Umbilical cord (tissue), 2 donors: ENCODE data around the gene H1-8. TPM values are rescaled to one million over a fixed set of nuclear protein-coding genes. Genes with fewer than 3 reads are reported as not detected.
"Not testable (repeated sequence)": the region's sequence is repeated elsewhere in the genome, so short reads cannot be mapped to it uniquely, and the experiment has no call there.

ENCODE experiments used
- DNase-seq: peaks from one replicate; pipeline ENCODE4 v3.0.0-alpha.2; 2015; ENCODE audit warnings: low spot score
- total RNA-seq: library from RNA; depleted of rRNA; stranded (reverse); fragments of >200 nt; gene quantifications from one replicate; pipeline ENCODE4 v1.2.3, GENCODE V29; 2014; ENCODE audit warnings: low replicate concordance; ENCODE audit not compliant: insufficient read depth

The H1-8 gene
- total RNA-seq, 1 donor from 2014 or later, result not detected

DNA sequence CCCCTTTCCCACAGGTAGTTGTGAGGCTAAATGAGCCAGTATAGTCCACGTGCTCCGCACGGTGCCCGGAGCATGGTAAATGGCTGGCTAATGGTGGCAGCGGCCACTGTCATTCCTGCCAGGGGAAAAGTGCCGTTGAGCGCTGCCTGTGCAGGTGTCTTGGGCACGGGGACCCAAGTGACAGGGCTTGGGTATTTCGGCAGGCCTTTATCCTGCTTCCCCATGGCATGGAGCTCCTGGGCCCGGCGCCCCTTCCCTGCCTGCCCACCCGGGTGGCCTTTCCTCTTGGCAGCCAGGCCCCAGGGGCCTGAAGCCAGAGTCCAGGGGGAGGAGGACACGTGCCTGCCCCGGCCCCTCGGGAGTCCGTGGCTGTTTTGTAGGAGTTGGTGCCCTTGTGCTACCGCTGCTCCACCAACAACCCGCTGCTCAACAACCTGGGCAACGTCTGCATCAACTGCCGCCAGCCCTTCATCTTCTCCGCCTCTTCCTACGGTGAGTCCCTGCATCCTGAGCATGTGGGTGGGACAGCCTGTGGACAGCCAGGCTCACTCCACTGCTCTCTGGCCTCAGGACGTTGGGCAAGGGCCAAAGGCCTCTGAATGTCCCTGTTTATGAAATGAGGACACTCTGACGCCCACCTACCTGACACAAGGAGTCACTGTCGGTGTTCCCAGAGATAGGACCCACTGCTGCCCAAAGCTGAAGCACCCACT lies 27.7 kb upstream of the H1-8 start:
- DNase-seq, result not testable (repeated sequence)

DNA sequence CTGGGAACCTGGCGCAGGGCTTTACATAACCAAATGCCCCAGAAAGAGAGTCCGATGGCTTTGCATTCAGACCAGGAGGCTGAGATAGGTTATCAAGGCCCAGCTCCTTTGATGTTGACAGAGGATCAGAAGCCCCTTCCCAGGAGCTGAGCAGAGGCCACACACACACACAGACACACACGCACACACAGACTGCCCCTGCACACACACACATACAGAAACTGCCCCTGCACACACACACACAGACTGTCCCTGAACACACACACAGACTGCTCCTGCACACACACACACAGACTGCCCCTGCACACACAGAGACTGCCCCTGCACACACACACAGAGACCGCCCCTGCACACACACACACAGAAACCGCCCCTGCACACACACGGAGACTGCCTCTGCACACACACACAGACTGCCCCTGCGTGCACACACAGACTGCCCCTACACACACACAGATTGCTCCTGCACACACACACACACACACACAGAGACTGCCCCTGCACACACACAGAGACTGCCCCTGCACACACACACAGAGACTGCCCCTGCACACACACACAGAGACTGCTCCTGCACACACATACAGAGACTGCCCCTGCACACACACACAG lies 27.0 kb upstream of the H1-8 start:
- DNase-seq, result not testable (repeated sequence)

DNA sequence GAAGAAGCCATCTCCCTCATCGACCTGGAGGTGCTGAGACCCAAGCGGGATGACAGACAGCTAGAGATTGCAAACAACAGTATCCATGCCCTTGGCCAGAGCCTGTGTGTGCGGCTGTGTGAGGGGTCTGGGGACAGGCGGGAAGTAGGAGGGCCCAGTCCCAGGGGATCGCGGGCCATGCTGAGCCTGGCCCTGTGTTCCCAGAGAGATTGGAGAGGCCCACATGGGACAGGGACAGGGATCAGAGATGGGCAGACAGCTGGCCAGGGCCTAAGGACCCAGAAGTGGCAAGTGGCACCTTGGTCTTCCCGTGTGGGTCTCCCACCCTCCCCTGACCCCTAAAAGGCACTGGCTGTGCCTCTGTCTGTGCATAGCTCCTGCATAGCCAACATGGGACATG lies 25.5 kb upstream of the H1-8 start:
- DNase-seq, result no peak

DNA sequence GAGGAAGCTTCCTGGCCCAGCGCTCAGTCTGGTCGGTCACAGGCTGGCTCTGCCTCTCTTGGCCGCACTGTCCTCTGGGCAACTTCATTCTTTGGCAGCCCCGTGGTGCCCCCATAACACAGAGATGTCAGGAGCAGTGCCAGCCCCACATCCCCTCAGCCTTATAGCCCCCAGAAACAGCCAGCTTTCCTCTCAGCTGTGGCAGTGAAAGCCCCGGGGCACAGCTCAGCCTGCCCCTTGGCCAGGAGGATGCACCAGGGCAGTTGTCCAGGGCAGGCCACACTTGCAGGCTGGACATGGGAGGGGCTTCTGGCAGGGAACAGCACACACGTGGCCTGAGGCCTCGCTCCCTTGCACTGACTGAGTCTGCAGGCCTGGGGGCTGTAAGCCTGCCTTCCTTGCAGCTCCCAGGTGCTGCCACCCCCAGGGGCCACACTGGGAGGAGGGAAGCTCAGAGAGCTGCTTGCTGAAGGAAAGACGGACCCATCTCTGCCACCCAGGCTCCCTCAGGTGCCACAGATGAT lies 24.9 kb upstream of the H1-8 start:
- DNase-seq, result no peak

DNA sequence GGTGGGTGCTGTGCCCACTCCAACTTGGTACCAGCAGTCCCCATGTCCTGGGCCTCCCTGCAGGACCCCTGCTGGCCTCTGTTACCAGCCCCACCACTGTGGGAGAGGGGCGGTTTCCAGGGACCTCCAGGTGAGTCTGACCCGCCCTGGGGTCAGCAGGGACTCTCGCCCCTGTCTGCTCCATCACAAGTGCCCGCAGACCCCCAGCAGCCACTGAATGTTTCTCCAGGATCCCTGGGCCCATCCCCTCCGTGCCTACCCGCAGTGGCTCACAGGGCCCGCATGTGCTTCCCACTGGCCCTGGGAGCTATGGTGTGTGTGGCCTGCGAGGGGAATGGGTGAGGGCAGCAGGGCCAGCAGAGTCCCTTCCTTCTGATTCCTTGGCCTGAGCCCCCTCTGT lies 24.4 kb upstream of the H1-8 start:
- no peak for DNase-seq

DNA sequence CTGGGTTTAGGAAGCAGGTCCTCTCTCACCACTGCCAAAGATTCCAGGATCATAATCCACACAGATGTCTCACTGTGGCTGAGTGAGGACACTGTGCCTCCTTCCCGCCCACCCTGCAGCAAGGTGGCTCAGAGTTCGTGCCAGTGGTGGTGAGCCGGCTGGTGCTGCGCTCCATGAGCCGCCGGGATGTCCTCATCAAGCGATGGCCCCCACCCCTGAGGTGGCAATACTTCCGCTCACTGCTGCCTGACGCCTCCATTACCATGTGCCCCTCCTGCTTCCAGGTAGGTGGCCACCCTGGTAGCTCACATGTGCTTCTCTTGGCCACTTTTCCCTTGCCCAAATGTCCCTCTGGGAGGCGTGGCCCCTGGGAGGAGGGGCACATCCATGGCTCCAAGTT lies 23.5 kb upstream of the H1-8 start:
- DNase-seq, result no peak

DNA sequence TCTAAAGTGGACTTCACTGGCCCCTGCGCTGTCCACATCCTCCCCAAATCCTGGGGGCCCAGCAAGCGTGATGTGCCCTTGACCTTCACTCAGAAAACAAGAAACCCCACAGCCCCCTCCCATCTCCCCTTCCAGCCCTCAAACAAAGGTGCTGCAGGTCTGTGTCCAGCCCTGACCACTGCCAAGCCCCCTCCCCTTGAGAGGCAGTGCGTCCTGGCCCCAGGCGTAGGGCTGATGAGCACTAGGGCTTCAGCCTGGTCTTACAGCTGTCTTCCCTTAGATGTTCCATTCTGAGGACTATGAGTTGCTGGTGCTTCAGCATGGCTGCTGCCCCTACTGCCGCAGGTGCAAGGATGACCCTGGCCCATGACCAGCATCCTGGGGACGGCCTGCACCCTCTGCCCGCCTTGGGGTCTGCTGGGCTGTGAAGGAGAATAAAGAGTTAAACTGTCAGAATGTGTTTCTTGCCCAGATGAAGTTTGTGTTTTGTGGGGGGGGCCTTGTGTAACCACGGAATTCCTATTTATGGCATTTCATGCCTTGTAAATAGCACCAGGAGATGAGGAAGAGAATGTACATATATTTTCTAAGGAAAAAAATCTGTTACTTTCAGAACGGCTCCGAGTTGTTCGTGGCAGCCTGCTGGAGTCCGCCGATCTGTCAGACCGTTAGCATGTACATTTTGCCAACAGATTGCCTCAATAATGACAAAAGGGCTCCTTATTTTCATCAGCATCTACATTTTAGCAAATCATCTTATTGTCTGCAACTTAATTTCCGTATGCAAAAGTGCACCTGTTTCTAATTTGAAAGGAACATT lies 22.9 kb upstream of the H1-8 start:
- no peak for DNase-seq

DNA sequence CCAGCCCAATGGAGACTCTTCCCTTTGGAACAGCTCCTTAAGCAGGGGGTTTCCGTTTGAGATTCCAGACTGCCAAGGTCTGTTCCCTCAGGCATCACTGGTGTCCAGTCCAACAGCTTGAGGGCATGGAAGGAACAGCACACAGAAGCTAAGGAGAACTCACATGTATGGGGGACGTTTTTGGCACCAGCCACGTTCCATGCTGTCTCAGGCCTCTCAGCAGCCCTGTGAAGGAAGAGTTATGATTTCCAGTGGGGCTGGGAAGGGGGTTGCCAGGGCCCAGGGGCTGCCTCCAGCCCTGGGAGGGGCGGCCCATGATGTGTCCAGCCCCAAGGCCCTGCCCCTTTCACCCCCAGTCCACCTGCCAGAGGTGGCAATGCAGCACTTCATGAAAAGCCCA lies 22.0 kb upstream of the H1-8 start:
- no peak for DNase-seq

DNA sequence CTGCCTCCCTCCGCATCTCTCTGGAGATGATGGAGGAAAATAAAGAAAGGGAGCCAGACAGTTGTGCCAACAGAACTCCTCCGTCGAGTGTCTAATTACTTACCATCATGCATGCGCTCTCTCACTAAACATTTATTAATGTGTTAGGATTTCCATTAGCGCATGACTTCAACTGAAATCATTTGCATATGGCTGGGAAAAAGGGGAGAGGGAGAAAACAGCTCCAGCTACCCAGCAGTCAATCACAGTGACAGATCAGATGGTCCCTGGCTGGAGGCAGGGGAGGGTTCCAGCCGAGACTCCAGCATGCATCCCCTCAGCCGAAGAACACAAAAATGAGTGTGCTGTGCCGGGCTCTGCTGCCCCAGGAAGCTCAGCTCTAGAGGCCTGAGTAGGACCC lies 21.4 kb upstream of the H1-8 start:
- no peak for DNase-seq

DNA sequence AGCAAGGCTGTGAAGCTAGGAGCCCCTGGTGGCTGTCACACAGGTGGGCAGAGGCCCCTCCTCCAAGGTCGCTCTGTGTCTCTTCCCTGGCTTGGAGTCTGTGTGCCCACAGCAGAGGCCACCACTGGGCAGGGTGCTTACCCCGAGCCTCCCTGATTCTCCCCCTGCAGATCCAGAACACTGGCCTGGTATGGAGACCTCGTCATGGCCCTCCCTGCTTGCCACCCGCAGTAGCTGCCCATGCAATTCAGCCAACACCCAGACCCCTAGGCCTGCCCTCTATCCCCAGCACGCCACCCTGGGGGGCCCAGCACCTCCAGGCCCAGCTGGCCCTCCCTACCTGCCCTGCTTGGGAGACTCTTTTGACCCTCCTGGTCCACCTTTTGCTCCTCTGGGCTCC lies 20.0 kb upstream of the H1-8 start:
- DNase-seq, result no peak

DNA sequence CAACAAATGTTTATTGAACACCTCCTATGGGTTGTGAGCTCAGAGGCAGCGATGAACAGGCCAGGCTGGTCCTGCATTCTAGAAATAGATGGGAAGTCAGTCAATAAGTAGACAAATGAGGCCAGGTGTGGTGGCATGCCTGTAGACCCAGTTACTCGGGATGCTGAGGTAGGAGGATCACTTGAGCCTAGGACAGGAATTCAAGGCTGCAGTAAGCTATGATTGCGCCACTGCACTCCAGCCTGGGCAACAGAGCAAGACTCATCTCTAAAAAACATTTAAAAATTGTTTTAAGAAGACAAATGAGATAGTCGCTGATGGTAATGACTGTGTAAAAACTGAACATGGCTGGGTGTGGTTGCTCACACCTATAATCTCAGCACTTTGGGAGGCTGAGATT lies 18.9 kb upstream of the H1-8 start:
- DNase-seq, result no peak

DNA sequence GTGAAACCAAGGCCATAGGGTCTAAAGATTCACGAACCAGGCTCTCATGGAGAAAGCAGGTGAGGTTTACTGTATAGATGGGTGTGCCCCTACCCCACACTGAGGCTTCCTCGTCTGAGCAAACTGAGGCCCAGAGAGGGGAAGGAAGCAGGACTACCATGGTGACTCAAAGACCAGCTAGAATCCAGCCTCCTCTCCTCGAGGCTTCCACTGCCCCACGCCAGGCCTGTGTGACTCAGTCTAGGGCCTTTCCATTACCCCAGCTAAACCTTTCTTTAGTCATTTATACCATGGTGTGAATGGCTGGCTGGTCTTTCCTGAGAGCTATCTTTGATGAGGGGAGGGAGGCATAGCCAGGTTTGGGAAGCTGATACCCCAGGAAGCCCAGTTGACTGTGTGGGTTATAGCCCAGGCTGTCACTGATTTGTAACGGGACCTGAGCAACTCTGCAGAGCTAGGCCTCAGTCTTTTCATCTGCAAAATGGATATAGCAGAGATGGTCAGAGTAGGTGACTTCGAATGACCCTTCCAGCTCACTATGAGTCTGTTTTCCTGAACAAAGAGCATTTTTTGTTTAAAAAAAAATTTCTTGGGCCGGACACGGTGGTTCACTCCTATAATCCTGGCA lies 17.5 kb upstream of the H1-8 start:
- DNase-seq, result no peak

DNA sequence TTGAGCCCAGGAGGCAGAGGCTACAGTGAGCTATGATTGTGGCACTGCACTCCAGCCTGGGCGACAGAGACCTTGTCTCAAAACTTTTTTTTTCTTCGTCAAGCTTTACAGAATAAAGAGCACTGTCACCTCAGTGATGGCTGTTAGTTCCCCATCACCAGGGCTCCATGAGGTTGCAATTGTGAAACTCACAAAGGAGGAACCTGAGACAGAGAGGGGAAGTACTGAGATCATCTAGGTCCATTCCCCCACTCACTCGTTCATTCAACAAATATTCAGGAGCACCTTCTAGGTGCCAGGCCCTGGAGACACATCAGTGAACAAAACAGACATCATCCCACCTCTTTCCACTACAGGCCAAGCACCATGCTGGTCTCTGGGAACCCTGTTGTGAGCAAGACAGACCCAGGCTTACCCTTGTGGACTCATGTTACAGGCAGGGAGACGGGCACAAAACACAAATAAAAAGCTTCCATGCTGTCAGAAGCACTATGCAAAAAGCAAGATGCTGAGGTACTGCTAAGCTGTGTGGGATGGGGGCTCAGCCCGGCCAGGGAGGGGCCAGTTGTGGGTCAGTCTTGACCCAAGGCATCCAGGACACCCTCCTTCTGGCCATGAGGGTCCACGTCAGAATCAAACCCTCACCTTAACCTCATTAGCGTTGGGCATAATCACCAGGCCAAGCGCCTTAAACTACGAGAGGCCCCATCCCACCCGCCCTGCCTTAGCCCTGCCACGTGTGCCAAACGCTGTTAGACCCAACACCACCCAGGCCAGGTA lies 16.7 kb upstream of the H1-8 start:
- peak; percentile 24 for DNase-seq

DNA sequence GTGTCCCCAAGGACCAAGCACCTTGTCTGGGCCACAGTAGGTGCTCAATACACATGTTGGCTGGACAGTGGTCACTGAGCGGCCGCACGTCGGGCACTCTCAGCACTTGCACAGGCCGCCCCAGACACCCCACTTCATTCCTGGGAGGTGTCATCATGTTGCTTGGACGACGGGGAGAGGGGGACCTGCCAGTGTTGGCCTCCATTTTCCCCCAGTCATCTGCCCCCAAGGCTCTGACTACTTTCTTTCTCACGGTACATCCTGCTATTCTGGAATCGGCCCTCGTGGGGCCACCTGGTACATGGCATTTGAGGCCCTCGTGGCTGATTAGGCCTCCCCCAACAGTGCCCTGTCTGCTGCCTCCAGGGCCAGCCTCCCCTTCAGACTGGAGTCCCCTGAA lies 15.7 kb upstream of the H1-8 start:
- DNase-seq, result no peak

DNA sequence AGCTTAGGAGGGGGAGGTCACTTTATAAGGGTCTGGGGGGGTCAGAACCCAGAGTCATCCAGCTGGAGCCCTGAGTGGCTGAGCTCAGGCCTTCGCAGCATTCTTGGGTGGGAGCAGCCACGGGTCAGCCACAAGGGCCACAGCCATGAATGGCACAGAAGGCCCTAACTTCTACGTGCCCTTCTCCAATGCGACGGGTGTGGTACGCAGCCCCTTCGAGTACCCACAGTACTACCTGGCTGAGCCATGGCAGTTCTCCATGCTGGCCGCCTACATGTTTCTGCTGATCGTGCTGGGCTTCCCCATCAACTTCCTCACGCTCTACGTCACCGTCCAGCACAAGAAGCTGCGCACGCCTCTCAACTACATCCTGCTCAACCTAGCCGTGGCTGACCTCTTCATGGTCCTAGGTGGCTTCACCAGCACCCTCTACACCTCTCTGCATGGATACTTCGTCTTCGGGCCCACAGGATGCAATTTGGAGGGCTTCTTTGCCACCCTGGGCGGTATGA lies 14.3 kb upstream of the H1-8 start, which contains the start of gene RHO:
RHO (plus strand) TSS at position 51 of the 512 bp plus-strand sequence; CDS start at position 146, 95 bp downstream.
- no peak for DNase-seq

DNA sequence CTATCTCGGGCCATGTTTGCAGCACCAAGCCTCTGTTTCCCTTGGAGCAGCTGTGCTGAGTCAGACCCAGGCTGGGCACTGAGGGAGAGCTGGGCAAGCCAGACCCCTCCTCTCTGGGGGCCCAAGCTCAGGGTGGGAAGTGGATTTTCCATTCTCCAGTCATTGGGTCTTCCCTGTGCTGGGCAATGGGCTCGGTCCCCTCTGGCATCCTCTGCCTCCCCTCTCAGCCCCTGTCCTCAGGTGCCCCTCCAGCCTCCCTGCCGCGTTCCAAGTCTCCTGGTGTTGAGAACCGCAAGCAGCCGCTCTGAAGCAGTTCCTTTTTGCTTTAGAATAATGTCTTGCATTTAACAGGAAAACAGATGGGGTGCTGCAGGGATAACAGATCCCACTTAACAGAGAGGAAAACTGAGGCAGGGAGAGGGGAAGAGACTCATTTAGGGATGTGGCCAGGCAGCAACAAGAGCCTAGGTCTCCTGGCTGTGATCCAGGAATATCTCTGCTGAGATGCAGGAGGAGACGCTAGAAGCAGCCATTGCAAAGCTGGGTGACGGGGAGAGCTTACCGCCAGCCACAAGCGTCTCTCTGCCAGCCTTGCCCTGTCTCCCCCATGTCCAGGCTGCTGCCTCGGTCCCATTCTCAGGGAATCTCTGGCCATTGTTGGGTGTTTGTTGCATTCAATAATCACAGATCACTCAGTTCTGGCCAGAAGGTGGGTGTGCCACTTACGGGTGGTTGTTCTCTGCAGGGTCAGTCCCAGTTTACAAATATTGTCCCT lies 13.4 kb upstream of the H1-8 start:
- no peak for DNase-seq

DNA sequence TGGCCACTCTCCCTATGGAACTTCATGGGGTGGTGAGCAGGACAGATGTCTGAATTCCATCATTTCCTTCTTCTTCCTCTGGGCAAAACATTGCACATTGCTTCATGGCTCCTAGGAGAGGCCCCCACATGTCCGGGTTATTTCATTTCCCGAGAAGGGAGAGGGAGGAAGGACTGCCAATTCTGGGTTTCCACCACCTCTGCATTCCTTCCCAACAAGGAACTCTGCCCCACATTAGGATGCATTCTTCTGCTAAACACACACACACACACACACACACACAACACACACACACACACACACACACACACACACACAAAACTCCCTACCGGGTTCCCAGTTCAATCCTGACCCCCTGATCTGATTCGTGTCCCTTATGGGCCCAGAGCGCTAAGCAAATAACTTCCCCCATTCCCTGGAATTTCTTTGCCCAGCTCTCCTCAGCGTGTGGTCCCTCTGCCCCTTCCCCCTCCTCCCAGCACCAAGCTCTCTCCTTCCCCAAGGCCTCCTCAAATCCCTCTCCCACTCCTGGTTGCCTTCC lies 12.7 kb upstream of the H1-8 start:
- peak; percentile 66 for DNase-seq

DNA sequence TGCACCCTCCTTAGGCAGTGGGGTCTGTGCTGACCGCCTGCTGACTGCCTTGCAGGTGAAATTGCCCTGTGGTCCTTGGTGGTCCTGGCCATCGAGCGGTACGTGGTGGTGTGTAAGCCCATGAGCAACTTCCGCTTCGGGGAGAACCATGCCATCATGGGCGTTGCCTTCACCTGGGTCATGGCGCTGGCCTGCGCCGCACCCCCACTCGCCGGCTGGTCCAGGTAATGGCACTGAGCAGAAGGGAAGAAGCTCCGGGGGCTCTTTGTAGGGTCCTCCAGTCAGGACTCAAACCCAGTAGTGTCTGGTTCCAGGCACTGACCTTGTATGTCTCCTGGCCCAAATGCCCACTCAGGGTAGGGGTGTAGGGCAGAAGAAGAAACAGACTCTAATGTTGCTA lies 12.2 kb upstream of the H1-8 start:
- no peak for DNase-seq

DNA sequence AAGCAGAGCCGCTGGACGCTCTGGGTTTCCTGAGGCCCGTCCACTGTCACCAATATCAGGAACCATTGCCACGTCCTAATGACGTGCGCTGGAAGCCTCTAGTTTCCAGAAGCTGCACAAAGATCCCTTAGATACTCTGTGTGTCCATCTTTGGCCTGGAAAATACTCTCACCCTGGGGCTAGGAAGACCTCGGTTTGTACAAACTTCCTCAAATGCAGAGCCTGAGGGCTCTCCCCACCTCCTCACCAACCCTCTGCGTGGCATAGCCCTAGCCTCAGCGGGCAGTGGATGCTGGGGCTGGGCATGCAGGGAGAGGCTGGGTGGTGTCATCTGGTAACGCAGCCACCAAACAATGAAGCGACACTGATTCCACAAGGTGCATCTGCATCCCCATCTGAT lies 11.3 kb upstream of the H1-8 start:
- DNase-seq, result no peak

DNA sequence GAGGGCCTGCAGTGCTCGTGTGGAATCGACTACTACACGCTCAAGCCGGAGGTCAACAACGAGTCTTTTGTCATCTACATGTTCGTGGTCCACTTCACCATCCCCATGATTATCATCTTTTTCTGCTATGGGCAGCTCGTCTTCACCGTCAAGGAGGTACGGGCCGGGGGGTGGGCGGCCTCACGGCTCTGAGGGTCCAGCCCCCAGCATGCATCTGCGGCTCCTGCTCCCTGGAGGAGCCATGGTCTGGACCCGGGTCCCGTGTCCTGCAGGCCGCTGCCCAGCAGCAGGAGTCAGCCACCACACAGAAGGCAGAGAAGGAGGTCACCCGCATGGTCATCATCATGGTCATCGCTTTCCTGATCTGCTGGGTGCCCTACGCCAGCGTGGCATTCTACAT lies 10.7 kb upstream of the H1-8 start:
- DNase-seq, result no peak
